GM10847 (cell line): ENCODE results near the gene ZNF208.

Experiments used
- POLR2A ChIP-seq: IDR thresholded peaks from 2 replicates; pipeline ENCODE4 v1.6.1; 2011; ENCODE audit not compliant: insufficient read length; ENCODE audit errors: extremely low read depth

ZNF208 gene

GRCh38 chr19:21891086-21891485, 119.7 kb downstream of the ZNF208 start:
- no peak for TF ChIP-seq POLR2A

GRCh38 chr19:21883516-21883915, 127.2 kb downstream of the ZNF208 start:
- TF ChIP-seq POLR2A, result no peak
